HG03442 (cell line): ENCODE results near the gene ZBTB44.

Experiments
- ATAC-seq: cut with Tn5 transposase; IDR thresholded peaks from one replicate; pipeline ENCODE4 v1.9.1; 2021; ENCODE audit warnings: mild to moderate bottlenecking, moderate library complexity; ENCODE audit not compliant: unreplicated experiment

Gene ZBTB44

GRCh38 chr11:130216221-130216550 lies 98.5 kb downstream of the ZBTB44 start:
- ATAC-seq, result no peak

- ATAC-seq, result no peak
Observed at GRCh38 chr11:130215531-130216220, 99.0 kb downstream of the ZBTB44 start.

- ATAC-seq, result no peak
Observed at GRCh38 chr11:130214861-130215530, 99.7 kb downstream of the ZBTB44 start.

- ATAC-seq, result no peak
Observed at GRCh38 chr11:130213979-130214281, 100.8 kb downstream of the ZBTB44 start.

GRCh38 chr11:130213143-130213978 lies 101.4 kb downstream of the ZBTB44 start:
- no peak for ATAC-seq

GRCh38 chr11:130212431-130212961 lies 102.2 kb downstream of the ZBTB44 start:
- no peak for ATAC-seq

GRCh38 chr11:130211781-130212401 lies 102.8 kb downstream of the ZBTB44 start:
- no peak for ATAC-seq

GRCh38 chr11:130211144-130211543 lies 103.6 kb downstream of the ZBTB44 start:
- no peak for ATAC-seq

- no peak for ATAC-seq
Observed at GRCh38 chr11:130209954-130210854, 104.5 kb downstream of the ZBTB44 start.

GRCh38 chr11:130209128-130209932 lies 105.4 kb downstream of the ZBTB44 start:
- ATAC-seq, result no peak

- no peak for ATAC-seq
Observed at GRCh38 chr11:130208241-130209127, 106.2 kb downstream of the ZBTB44 start.

GRCh38 chr11:130206141-130206540 lies 108.6 kb downstream of the ZBTB44 start:
- no peak for ATAC-seq

GRCh38 chr11:130204703-130205095 lies 110.0 kb downstream of the ZBTB44 start:
- ATAC-seq, result no peak

GRCh38 chr11:130203766-130204702 lies 110.7 kb downstream of the ZBTB44 start:
- no peak for ATAC-seq

GRCh38 chr11:130202818-130203689 lies 111.7 kb downstream of the ZBTB44 start:
- no peak for ATAC-seq

GRCh38 chr11:130202009-130202817 lies 112.5 kb downstream of the ZBTB44 start:
- ATAC-seq, result no peak
